GM13977 (cell line): ENCODE results near the gene EPHA5.

ENCODE experiments used
- DNase-seq: peaks from one replicate; pipeline ENCODE4 v3.0.0; 2012; ENCODE audit warnings: low spot score
- CTCF ChIP-seq: IDR thresholded peaks from 2 replicates; pipeline ENCODE4 v1.5.1; 2012; ENCODE audit warnings: mild to moderate bottlenecking, control low read depth; ENCODE audit not compliant: insufficient read depth; ENCODE audit errors: extremely low read depth, missing control alignments
- in situ Hi-C: fragments of 300-500 bp; cut with MboI; formaldehyde crosslinking; loops from one replicate; pipeline ENCODE4 v1.12.0; 2022; ENCODE audit warnings: low sequenced_read_pairs, low pct_unique_long_range_greater_than_20kb, mixed read lengths, inconsistent platforms; ENCODE audit not compliant: unreplicated experiment

The EPHA5 gene

GRCh38 chr4:65561164-65561563, 109.1 kb downstream of the EPHA5 start:
- in situ Hi-C loops = no loop called here
- DNase-seq = no peak
- TF ChIP-seq CTCF = no peak

- in situ Hi-C loops = no loop called here
- DNase-seq = no peak
- TF ChIP-seq CTCF = no peak
Measured at GRCh38 chr4:65559270-65559669, 111.0 kb downstream of the EPHA5 start.

DNA sequence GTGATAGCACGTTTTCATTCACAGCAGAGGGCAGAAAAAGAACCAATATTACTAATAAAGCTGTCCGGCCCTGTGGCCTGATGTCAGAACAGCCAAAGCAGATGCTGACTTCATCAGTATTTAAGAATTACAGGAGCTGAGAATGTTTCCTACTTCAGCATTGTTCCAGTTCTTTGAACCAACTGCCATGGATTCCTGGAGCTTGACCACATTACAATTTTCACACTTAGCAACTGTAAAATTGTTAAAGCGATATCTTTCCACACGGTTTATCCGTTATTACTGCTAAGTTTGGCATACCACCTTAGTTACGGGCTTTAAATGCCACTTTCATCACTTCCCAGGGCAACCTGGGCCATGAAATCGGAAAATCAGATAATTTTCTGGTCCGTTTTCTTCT, 118.2 kb downstream of the EPHA5 start:
- no peak for DNase-seq
- in situ Hi-C loops = no loop called here
- TF ChIP-seq CTCF = no peak

DNA sequence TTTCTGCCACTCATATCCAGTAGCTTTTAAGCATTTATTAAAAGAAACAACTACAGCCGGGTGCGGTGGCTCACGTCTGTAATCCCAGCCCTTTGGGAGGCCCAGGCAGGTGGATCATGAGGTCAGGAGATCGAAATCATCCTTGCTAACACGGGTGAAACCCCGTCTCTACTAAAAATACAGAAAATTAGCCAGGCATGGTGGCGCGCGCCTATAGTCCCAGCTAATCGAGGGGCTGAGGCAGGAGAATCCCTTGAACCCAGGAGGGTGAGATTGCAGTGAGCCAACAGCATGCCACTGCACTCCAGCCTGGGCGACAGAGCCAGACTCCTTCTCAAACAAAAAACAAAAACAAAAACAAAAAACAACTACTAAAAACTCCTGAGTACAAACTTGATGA, 119.8 kb downstream of the EPHA5 start:
- no peak for TF ChIP-seq CTCF
- DNase-seq = no peak
- in situ Hi-C loops = no loop called here

- DNase-seq = no peak
- TF ChIP-seq CTCF = no peak
- in situ Hi-C loops = no loop called here
Measured at GRCh38 chr4:65546882-65547416, 123.3 kb downstream of the EPHA5 start.

GRCh38 chr4:65538571-65538970, 131.7 kb downstream of the EPHA5 start:
- in situ Hi-C loops = no loop called here
- no peak for DNase-seq
- no peak for TF ChIP-seq CTCF

GRCh38 chr4:65535113-65535512, 135.2 kb downstream of the EPHA5 start:
- in situ Hi-C loops = no loop called here
- TF ChIP-seq CTCF = no peak
- no peak for DNase-seq
